K562 (cell line): ENCODE data around the gene NUB1. TPM values are rescaled to one million over a fixed set of nuclear protein-coding genes. Genes with fewer than 3 reads are reported as not detected.
A peak's percentile ranks its signal among the peaks of the same experiment; 100 is the strongest.

Experiments
- CTCF ChIP-seq, 3 experiments: IDR thresholded peaks in 2 of 3; conservative IDR thresholded peaks in 1 of 3; 2 replicates each; pipeline ENCODE4 v1.5.1; 2011 to 2012; ENCODE audit warnings: low read length in 3 of 3, mild to moderate bottlenecking in 3 of 3, control low read depth in 2 of 3, improper control_type of control experiment in 1 of 3, inconsistent platforms in 1 of 3, low read depth in 1 of 3, mixed read lengths in 1 of 3, moderate library complexity in 1 of 3; ENCODE audit not compliant: insufficient read depth in 2 of 3
- MEIS2 ChIP-seq: fragments of 450-650 bp; IDR thresholded peaks from 2 replicates; pipeline ENCODE4 v1.6.1; 2014; ENCODE audit warnings: mild to moderate bottlenecking; ENCODE audit not compliant: partially characterized antibody
- RERE ChIP-seq: sonication (generic); formaldehyde crosslinking; IDR thresholded peaks from 2 replicates; pipeline ENCODE4 v1.8.0; 2023; ENCODE audit warnings: missing genetic modification reagents, mild to moderate bottlenecking, borderline replicate concordance
- SAP30 ChIP-seq: fragments of 200-600 bp; sonication (generic); IDR thresholded peaks from 2 replicates; pipeline ENCODE4 v1.6.1; 2012; ENCODE audit warnings: borderline replicate concordance, low read depth, mild to moderate bottlenecking, moderate library complexity, low read length, control low read depth, inconsistent platforms; ENCODE audit not compliant: insufficient read depth, poor library complexity, severe bottlenecking
- TFAP4 ChIP-seq: sonication (generic); formaldehyde crosslinking; IDR thresholded peaks from 2 replicates; pipeline ENCODE4 v1.8.0; 2022; ENCODE audit warnings: missing genetic modification reagents, mild to moderate bottlenecking, moderate library complexity, borderline replicate concordance
- THRB ChIP-seq: fragments of 450-650 bp; formaldehyde crosslinking; conservative IDR thresholded peaks from 2 replicates; pipeline ENCODE4 v1.4.0; 2022; ENCODE audit warnings: mild to moderate bottlenecking, missing genetic modification characterization
- ZNF239 ChIP-seq: fragments of 250-450 bp; sonication (Bioruptor Pico); IDR thresholded peaks from 2 replicates; pipeline ENCODE4 v1.4.0; 2020; ENCODE audit warnings: mild to moderate bottlenecking
- ZNF316 ChIP-seq: fragments of 450-650 bp; IDR thresholded peaks from 2 replicates; pipeline ENCODE4 v1.6.1; 2016
- polyA plus RNA-seq, 8 experiments: library from polyadenylated mRNA; depleted of rRNA in 4 of 8; stranded (reverse) in 5 of 8; unstranded in 3 of 8; fragments of >200 nt; fragmentation: Nextera tagmentation in 2 of 8; fragmentation: Illumina TruSeq in 1 of 8; extraction: Ambion mirVana in 2 of 8; extraction: Trizol in 1 of 8; gene quantifications; 2 replicates each; pipeline versions ENCODE4 v1.2.1 to v1.2.3, GENCODE V29; 2011 to 2014; ENCODE audit warnings: inconsistent platforms in 1 of 8, missing spikeins in 1 of 8
- total RNA-seq, 7 experiments: library from RNA; depleted of rRNA in 6 of 7; stranded (reverse); fragments of >200 nt in 6 of 7; fragmentation: Illumina TruSeq in 2 of 7; extraction: Trizol in 2 of 7; gene quantifications; 2 replicates each; pipeline versions ENCODE4 v1.2.1 to v1.2.3, GENCODE V29; 2011 to 2021; ENCODE audit warnings: low replicate concordance in 1 of 7
- TF ChIP-seq, protein P1 (sequence below): fragments of 450-650 bp; IDR thresholded peaks from 2 replicates; pipeline ENCODE4 v1.6.1; 2016
- TF ChIP-seq, protein P2 (sequence below): fragments of 450-650 bp; IDR thresholded peaks from 2 replicates; pipeline ENCODE4 v1.6.1; 2017; ENCODE audit warnings: antibody characterized with exemption, mild to moderate bottlenecking

Gene NUB1
- total and polyA plus RNA-seq, 9 of the 15 experiments (the other 6 are each of a cell fraction or from before 2014, with no cell fraction given) = 43.2 to 159 (median 85.2) TPM

DNA sequence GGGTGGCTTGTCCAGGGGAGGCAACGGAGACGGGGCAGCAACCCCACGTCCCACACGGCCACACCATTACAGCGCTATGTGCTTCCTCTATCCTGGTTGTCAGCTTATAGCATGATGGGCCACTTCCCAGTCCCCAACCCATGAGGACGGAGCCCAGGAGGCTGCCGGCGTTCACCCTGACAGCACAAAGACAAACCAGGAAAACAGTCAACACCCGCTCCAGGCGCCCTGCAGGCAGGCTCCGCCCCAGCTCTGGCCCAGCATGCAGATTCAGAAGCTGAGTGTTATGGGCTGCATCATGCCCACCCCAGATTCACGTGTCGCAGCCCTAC is 53.4 kb downstream of the NUB1 start (continued):
- TF ChIP-seq, protein P1, sequence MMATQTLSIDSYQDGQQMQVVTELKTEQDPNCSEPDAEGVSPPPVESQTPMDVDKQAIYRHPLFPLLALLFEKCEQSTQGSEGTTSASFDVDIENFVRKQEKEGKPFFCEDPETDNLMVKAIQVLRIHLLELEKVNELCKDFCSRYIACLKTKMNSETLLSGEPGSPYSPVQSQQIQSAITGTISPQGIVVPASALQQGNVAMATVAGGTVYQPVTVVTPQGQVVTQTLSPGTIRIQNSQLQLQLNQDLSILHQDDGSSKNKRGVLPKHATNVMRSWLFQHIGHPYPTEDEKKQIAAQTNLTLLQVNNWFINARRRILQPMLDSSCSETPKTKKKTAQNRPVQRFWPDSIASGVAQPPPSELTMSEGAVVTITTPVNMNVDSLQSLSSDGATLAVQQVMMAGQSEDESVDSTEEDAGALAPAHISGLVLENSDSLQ = 0 out of 2 replicates have a peak, but pooled peaks have one; percentile 23
- no peak for TF ChIP-seq SAP30
- TF ChIP-seq RERE (CRISPR knock-in tag) = no peak
- TF ChIP-seq ZNF239 (CRISPR knock-in tag) = no peak
- TF ChIP-seq CTCF (IDR thresholded peaks at IDR 0.05 in 2 of 3, conservative IDR thresholded peaks at IDR 0.05 in 1 of 3; ENCODE audit: insufficient read depth in 2 of 3, low read depth in 1 of 3, low read length in 3 of 3) = no peak
- TF ChIP-seq, protein P2, sequence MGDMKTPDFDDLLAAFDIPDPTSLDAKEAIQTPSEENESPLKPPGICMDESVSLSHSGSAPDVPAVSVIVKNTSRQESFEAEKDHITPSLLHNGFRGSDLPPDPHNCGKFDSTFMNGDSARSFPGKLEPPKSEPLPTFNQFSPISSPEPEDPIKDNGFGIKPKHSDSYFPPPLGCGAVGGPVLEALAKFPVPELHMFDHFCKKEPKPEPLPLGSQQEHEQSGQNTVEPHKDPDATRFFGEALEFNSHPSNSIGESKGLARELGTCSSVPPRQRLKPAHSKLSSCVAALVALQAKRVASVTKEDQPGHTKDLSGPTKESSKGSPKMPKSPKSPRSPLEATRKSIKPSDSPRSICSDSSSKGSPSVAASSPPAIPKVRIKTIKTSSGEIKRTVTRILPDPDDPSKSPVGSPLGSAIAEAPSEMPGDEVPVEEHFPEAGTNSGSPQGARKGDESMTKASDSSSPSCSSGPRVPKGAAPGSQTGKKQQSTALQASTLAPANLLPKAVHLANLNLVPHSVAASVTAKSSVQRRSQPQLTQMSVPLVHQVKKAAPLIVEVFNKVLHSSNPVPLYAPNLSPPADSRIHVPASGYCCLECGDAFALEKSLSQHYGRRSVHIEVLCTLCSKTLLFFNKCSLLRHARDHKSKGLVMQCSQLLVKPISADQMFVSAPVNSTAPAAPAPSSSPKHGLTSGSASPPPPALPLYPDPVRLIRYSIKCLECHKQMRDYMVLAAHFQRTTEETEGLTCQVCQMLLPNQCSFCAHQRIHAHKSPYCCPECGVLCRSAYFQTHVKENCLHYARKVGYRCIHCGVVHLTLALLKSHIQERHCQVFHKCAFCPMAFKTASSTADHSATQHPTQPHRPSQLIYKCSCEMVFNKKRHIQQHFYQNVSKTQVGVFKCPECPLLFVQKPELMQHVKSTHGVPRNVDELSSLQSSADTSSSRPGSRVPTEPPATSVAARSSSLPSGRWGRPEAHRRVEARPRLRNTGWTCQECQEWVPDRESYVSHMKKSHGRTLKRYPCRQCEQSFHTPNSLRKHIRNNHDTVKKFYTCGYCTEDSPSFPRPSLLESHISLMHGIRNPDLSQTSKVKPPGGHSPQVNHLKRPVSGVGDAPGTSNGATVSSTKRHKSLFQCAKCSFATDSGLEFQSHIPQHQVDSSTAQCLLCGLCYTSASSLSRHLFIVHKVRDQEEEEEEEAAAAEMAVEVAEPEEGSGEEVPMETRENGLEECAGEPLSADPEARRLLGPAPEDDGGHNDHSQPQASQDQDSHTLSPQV = peak; percentile 20; the same call in 1 of the 2 replicates
- TF ChIP-seq TFAP4 (CRISPR knock-in tag) = peak; percentile 24; the same call in 1 of the 2 replicates
- peak; percentile 30 for TF ChIP-seq MEIS2
- peak; percentile 27; the same call in 1 of the 2 replicates for TF ChIP-seq ZNF316
- TF ChIP-seq THRB = no peak
